HUES6 (cell line): ENCODE results near the gene ARHGEF10L.

ENCODE experiments used
- H3K27ac ChIP-seq: 2 replicates; pipeline ENCODE4 v1.7.0; 2013; ENCODE audit warnings: low read depth, mild to moderate bottlenecking, low read length, inconsistent platforms
- H3K27me3 ChIP-seq: 2 replicates; pipeline ENCODE4 v1.6.1; 2013; ENCODE audit warnings: low read length; ENCODE audit not compliant: control insufficient read depth, insufficient read depth
- H3K36me3 ChIP-seq: 2 replicates; pipeline ENCODE4 v1.6.1; 2013; ENCODE audit warnings: low read length; ENCODE audit not compliant: control insufficient read depth, insufficient read depth
- H3K4me1 ChIP-seq: 2 replicates; pipeline ENCODE4 v1.6.1; 2013; ENCODE audit warnings: low read length; ENCODE audit not compliant: control insufficient read depth, insufficient read depth
- H3K4me3 ChIP-seq: 2 replicates; pipeline ENCODE4 v1.5.1; 2013; ENCODE audit warnings: low read depth, low read length
- H3K9ac ChIP-seq: one replicate; pipeline ENCODE4 v1.6.1; 2013; ENCODE audit warnings: mild to moderate bottlenecking, low read length
- H3K9me3 ChIP-seq: 2 replicates; pipeline ENCODE4 v1.6.1; 2013; ENCODE audit warnings: low read depth, low read length; ENCODE audit not compliant: control insufficient read depth, insufficient read depth

The ARHGEF10L gene

GRCh38 chr1:17675744-17676143 is 136.2 kb downstream of the ARHGEF10L start:
- H3K27ac ChIP-seq, result no peak overlapping the region
- no peak overlapping the region for H3K4me3 ChIP-seq
- no peak overlapping the region for H3K9ac ChIP-seq
- H3K4me1 ChIP-seq, result peaks cover 16% of the 10 kb centered on the region
- no peaks in the 10 kb centered on the region for H3K27me3 ChIP-seq
- no peaks in the 10 kb centered on the region; the same call in 1 of the 2 replicates for H3K36me3 ChIP-seq
- no peaks in the 10 kb centered on the region for H3K9me3 ChIP-seq

GRCh38 chr1:17676387-17677060 is 137.0 kb downstream of the ARHGEF10L start:
- no peaks in the 10 kb centered on the region for H3K27me3 ChIP-seq
- H3K4me3 ChIP-seq, result no peak overlapping the region
- no peaks in the 10 kb centered on the region for H3K9me3 ChIP-seq
- peaks cover 8% of the 10 kb centered on the region for H3K4me1 ChIP-seq
- H3K9ac ChIP-seq, result no peak overlapping the region
- H3K27ac ChIP-seq, result no peak overlapping the region
- no peaks in the 10 kb centered on the region; the same call in 1 of the 2 replicates for H3K36me3 ChIP-seq

- no peaks in the 10 kb centered on the region; the same call in 1 of the 2 replicates for H3K36me3 ChIP-seq
Measured at GRCh38 chr1:17678011-17678410, 138.5 kb downstream of the ARHGEF10L start.

GRCh38 chr1:17679856-17680255 is 140.4 kb downstream of the ARHGEF10L start:
- no peak overlapping the region for H3K4me3 ChIP-seq
- peaks cover 9% of the 10 kb centered on the region for H3K4me1 ChIP-seq
- no peak overlapping the region for H3K27ac ChIP-seq
- H3K27me3 ChIP-seq, result no peaks in the 10 kb centered on the region
- H3K9me3 ChIP-seq, result no peaks in the 10 kb centered on the region
- no peaks in the 10 kb centered on the region; the same call in 1 of the 2 replicates for H3K36me3 ChIP-seq
- no peak overlapping the region for H3K9ac ChIP-seq

More at GRCh38 chr1:17678011-17678410, 138.5 kb downstream of the ARHGEF10L start:
- Histone ChIP-seq H3K27me3 (no peaks in the 10 kb centered on the region), H3K9me3 (no peaks in the 10 kb centered on the region), H3K9ac (no peak overlapping the region), H3K4me1 (peaks cover 4% of the 10 kb centered on the region; the same call in 1 of the 2 replicates), H3K27ac (no peak overlapping the region), H3K4me3 (no peak overlapping the region)

- no peak overlapping the region for H3K4me3 ChIP-seq
- H3K9ac ChIP-seq, result no peak overlapping the region
- H3K36me3 ChIP-seq, result no peaks in the 10 kb centered on the region; the same call in 1 of the 2 replicates
- H3K27ac ChIP-seq, result no peak overlapping the region
- H3K27me3 ChIP-seq, result no peaks in the 10 kb centered on the region
- no peaks in the 10 kb centered on the region for H3K9me3 ChIP-seq
- peaks cover 9% of the 10 kb centered on the region for H3K4me1 ChIP-seq
Measured at GRCh38 chr1:17680308-17680707, 140.8 kb downstream of the ARHGEF10L start.

- Histone ChIP-seq H3K9me3 (no peaks in the 10 kb centered on the region), H3K27ac (no peak overlapping the region), H3K36me3 (peaks cover 4% of the 10 kb centered on the region; the same call in 1 of the 2 replicates), H3K9ac (no peak overlapping the region), H3K4me1 (peaks cover 9% of the 10 kb centered on the region), H3K27me3 (no peaks in the 10 kb centered on the region), H3K4me3 (no peak overlapping the region)
Measured at GRCh38 chr1:17682400-17682799, 142.9 kb downstream of the ARHGEF10L start.

- H3K4me3 ChIP-seq, result no peak overlapping the region
- peaks cover 14% of the 10 kb centered on the region for H3K36me3 ChIP-seq
- H3K9ac ChIP-seq, result no peak overlapping the region
- no peaks in the 10 kb centered on the region for H3K27me3 ChIP-seq
- no peak overlapping the region for H3K27ac ChIP-seq
- H3K4me1 ChIP-seq, result peaks cover 9% of the 10 kb centered on the region
- no peaks in the 10 kb centered on the region for H3K9me3 ChIP-seq
Measured at GRCh38 chr1:17683598-17683997, 144.1 kb downstream of the ARHGEF10L start.

GRCh38 chr1:17684810-17685209 is 145.3 kb downstream of the ARHGEF10L start:
- H3K4me3 ChIP-seq, result no peak overlapping the region
- H3K27ac ChIP-seq, result no peak overlapping the region
- no peaks in the 10 kb centered on the region for H3K9me3 ChIP-seq
- H3K36me3 ChIP-seq, result peaks cover 20% of the 10 kb centered on the region
- no peaks in the 10 kb centered on the region for H3K27me3 ChIP-seq
- no peak overlapping the region for H3K9ac ChIP-seq
- H3K4me1 ChIP-seq, result peaks cover 9% of the 10 kb centered on the region

GRCh38 chr1:17686258-17686657 is 146.8 kb downstream of the ARHGEF10L start:
- Histone ChIP-seq H3K9ac (no peak overlapping the region), H3K27ac (no peak overlapping the region), H3K4me3 (no peak overlapping the region), H3K4me1 (peaks cover 22% of the 10 kb centered on the region), H3K9me3 (no peaks in the 10 kb centered on the region), H3K27me3 (no peaks in the 10 kb centered on the region), H3K36me3 (peaks cover 20% of the 10 kb centered on the region)

GRCh38 chr1:17687145-17687544 is 147.6 kb downstream of the ARHGEF10L start:
- H3K27me3 ChIP-seq, result no peaks in the 10 kb centered on the region
- H3K27ac ChIP-seq, result no peak overlapping the region
- peaks cover 20% of the 10 kb centered on the region for H3K36me3 ChIP-seq
- peaks cover 26% of the 10 kb centered on the region for H3K4me1 ChIP-seq
- no peak overlapping the region for H3K4me3 ChIP-seq
- no peaks in the 10 kb centered on the region for H3K9me3 ChIP-seq
- H3K9ac ChIP-seq, result no peak overlapping the region

GRCh38 chr1:17688217-17688810 is 148.8 kb downstream of the ARHGEF10L start:
- Histone ChIP-seq H3K4me1 (peaks cover 24% of the 10 kb centered on the region), H3K4me3 (no peak overlapping the region), H3K27me3 (no peaks in the 10 kb centered on the region), H3K36me3 (peaks cover 20% of the 10 kb centered on the region), H3K9me3 (no peaks in the 10 kb centered on the region), H3K9ac (no peak overlapping the region), H3K27ac (no peak overlapping the region)
